B cell (primary cell): ENCODE data around the gene KATNB1.

Experiments
- CTCF ChIP-seq: fragments of 200-600 bp; IDR thresholded peaks from one replicate; pipeline ENCODE4 v1.8.0; 2022; ENCODE audit warnings: antibody characterized with exemption, mild to moderate bottlenecking
- EZH2 ChIP-seq: IDR thresholded peaks from 2 replicates; pipeline ENCODE4 v1.6.1; 2012; ENCODE audit warnings: borderline replicate concordance, low read depth, mild to moderate bottlenecking, moderate library complexity, low read length; ENCODE audit not compliant: insufficient read depth, poor library complexity, severe bottlenecking

GRCh38 chr16:57803134-57803990 lies 67.8 kb downstream of the KATNB1 start:
- TF ChIP-seq EZH2 (no peak), CTCF (no peak)
